Liver (tissue), 9 donors: ENCODE measurements around the gene HSF2BP. TPM values are rescaled to one million over a fixed set of nuclear protein-coding genes. Genes with fewer than 3 reads are reported as not detected.

Experiments used
- DNase-seq: peaks from one replicate; pipeline ENCODE4 v3.0.0-alpha.2; 2017; ENCODE audit warnings: low spot score
- H3K27ac ChIP-seq, 2 donors: one replicate each; pipeline ENCODE4 v1.7.0; 2013; ENCODE audit warnings: inconsistent platforms in 2 of 2, low read length in 2 of 2, control low read depth in 1 of 2, low read depth in 1 of 2, mild to moderate bottlenecking in 1 of 2
- H3K27me3 ChIP-seq, 4 donors: one replicate each; pipeline versions ENCODE4 v1.6.1 to v1.7.0; 2013; ENCODE audit warnings: low read length in 3 of 4, inconsistent platforms in 1 of 4, mild to moderate bottlenecking in 1 of 4, moderate library complexity in 1 of 4; ENCODE audit not compliant: control insufficient read depth in 4 of 4, insufficient read depth in 4 of 4
- H3K36me3 ChIP-seq, 4 donors: one replicate each; pipeline versions ENCODE4 v1.6.1 to v1.7.0; 2013; ENCODE audit warnings: low read length in 3 of 4, mild to moderate bottlenecking in 3 of 4, low read depth in 1 of 4, moderate library complexity in 1 of 4; ENCODE audit not compliant: control insufficient read depth in 4 of 4, insufficient read depth in 3 of 4
- H3K4me1 ChIP-seq, 4 donors: one replicate each; pipeline versions ENCODE4 v1.6.1 to v1.7.0; 2013; ENCODE audit warnings: low read length in 3 of 4, mild to moderate bottlenecking in 3 of 4, moderate library complexity in 1 of 4; ENCODE audit not compliant: control insufficient read depth in 4 of 4, insufficient read depth in 4 of 4
- H3K4me3 ChIP-seq, 3 donors: one replicate each; pipeline versions ENCODE4 v1.6.1 to v1.7.0; 2013; ENCODE audit warnings: low read length in 3 of 3, control low read depth in 1 of 3, low read depth in 1 of 3, mild to moderate bottlenecking in 1 of 3
- H3K9ac ChIP-seq, 2 donors: one replicate each; pipeline ENCODE4 v1.7.0; 2013; ENCODE audit warnings: low read length in 2 of 2, mild to moderate bottlenecking in 2 of 2, moderate library complexity in 2 of 2, control low read depth in 1 of 2, low read depth in 1 of 2
- H3K9me3 ChIP-seq, 4 donors: one replicate each; pipeline versions ENCODE4 v1.6.1 to v1.7.0; 2013; ENCODE audit warnings: low read length in 3 of 4; ENCODE audit not compliant: control insufficient read depth in 4 of 4
- ATF3 ChIP-seq: IDR thresholded peaks from 2 replicates; pipeline ENCODE4 v1.6.1; 2016; ENCODE audit warnings: antibody characterized with exemption
- CTCF ChIP-seq: fragments of 150-350 bp; IDR thresholded peaks from 2 replicates; pipeline ENCODE4 v1.5.1; 2017; ENCODE audit warnings: improper control_type of control experiment, low read depth, low read length; ENCODE audit not compliant: missing input control
- EGR1 ChIP-seq, 2 donors: IDR thresholded peaks; 2 replicates each; pipeline ENCODE4 v1.6.1; 2016 to 2018; ENCODE audit warnings: antibody characterized with exemption in 2 of 2, low read depth in 2 of 2
- FOXA1 ChIP-seq: IDR thresholded peaks from 2 replicates; pipeline ENCODE4 v1.6.1; 2016; ENCODE audit warnings: antibody characterized with exemption
- FOXA2 ChIP-seq: IDR thresholded peaks from 2 replicates; pipeline ENCODE4 v1.6.1; 2016; ENCODE audit warnings: antibody characterized with exemption
- GABPA ChIP-seq, 2 donors: IDR thresholded peaks in 1 of 2; conservative IDR thresholded peaks in 1 of 2; 2 replicates each; pipeline ENCODE4 v1.6.1; 2016; ENCODE audit warnings: antibody characterized with exemption in 2 of 2, mild to moderate bottlenecking in 1 of 2, moderate library complexity in 1 of 2
- HNF4A ChIP-seq, 2 donors: conservative IDR thresholded peaks; 2 replicates each; pipeline ENCODE4 v1.6.1; 2016; ENCODE audit warnings: antibody characterized with exemption in 2 of 2, mild to moderate bottlenecking in 2 of 2
- HNF4G ChIP-seq: IDR thresholded peaks from 2 replicates; pipeline ENCODE4 v1.6.1; 2016; ENCODE audit warnings: antibody characterized with exemption
- JUND ChIP-seq, 2 donors: IDR thresholded peaks; 2 replicates each; pipeline ENCODE4 v1.6.1; 2016; ENCODE audit warnings: antibody characterized with exemption in 2 of 2
- RAD21 ChIP-seq, 2 donors: IDR thresholded peaks; 2 replicates each; pipeline ENCODE4 v1.6.1; 2016; ENCODE audit warnings: antibody characterized with exemption in 2 of 2, mild to moderate bottlenecking in 2 of 2
- REST ChIP-seq: IDR thresholded peaks from 2 replicates; pipeline ENCODE4 v1.6.1; 2016; ENCODE audit warnings: antibody characterized with exemption, mild to moderate bottlenecking
- SP1 ChIP-seq: IDR thresholded peaks from 2 replicates; pipeline ENCODE4 v1.6.1; 2018; ENCODE audit warnings: antibody characterized with exemption, mild to moderate bottlenecking
- TAF1 ChIP-seq: conservative IDR thresholded peaks from 2 replicates; pipeline ENCODE4 v1.6.1; 2016; ENCODE audit warnings: antibody characterized with exemption, mild to moderate bottlenecking
- YY1 ChIP-seq: IDR thresholded peaks from 2 replicates; pipeline ENCODE4 v1.6.1; 2016; ENCODE audit warnings: antibody characterized with exemption, mild to moderate bottlenecking
- ZBTB33 ChIP-seq: IDR thresholded peaks from 2 replicates; pipeline ENCODE4 v1.6.1; 2016; ENCODE audit warnings: antibody characterized with exemption
- WGBS: extraction: QIAGEN DNeasy Blood & Tissue Kit; methylation state at CpG from one replicate; pipeline ENCODE4 v1.1.7; 2013; 5-methylcytosine and 5-hydroxymethylcytosine counted together
- polyA plus RNA-seq, 2 donors: library from polyadenylated mRNA; stranded (reverse) in 1 of 2; unstranded in 1 of 2; fragments of 200-250 nt in 1 of 2; fragments of >200 nt in 1 of 2; fragmentation: Nextera tagmentation in 1 of 2; extraction: Ambion mirVana in 1 of 2; gene quantifications; one replicate each; pipeline versions ENCODE4 v1.2.1 to v1.2.3, GENCODE V29; 2013 to 2015
- total RNA-seq, 2 donors: library from RNA; depleted of rRNA; stranded (reverse); fragments of >200 nt; gene quantifications; one replicate each; pipeline ENCODE4 v1.2.3, GENCODE V29; 2014
- donor health status: healthy.
- donor health status: healthy.
- donor health status: healthy.
- donor health status: healthy.
- donor health status: healthy.

Gene HSF2BP
- total and polyA plus RNA-seq, 4 donors = 0.14 to 0.33 (median 0.16) TPM; not detected in 1

GRCh38 chr21:43675871-43676270 lies 16.6 kb upstream of the HSF2BP start:
- WGBS = 94% methylated on average over 3 of the region's 3 CpGs
- no peak for DNase-seq
- Histone ChIP-seq H3K4me3 (no peak overlapping the region), H3K27me3 (no peaks in the 10 kb centered on the region), H3K9ac (no peak overlapping the region), H3K9me3 (no peaks in the 10 kb centered on the region), H3K4me1 (no peaks in the 10 kb centered on the region), H3K36me3 (peaks cover 8 to 40% (median 26%) of the 10 kb centered on the region in 4 donors), H3K27ac (no peak overlapping the region)
- TF ChIP-seq TAF1 (no peak), ATF3 (no peak), EGR1 (IDR thresholded peaks at IDR 0.05; ENCODE audit: low read depth in 2 of 2) (no peak), SP1 (no peak), ZBTB33 (no peak), RAD21 (IDR thresholded peaks at IDR 0.05) (no peak), HNF4A (conservative IDR thresholded peaks at IDR 0.05) (no peak), FOXA1 (no peak), FOXA2 (no peak), REST (no peak), YY1 (no peak), GABPA (IDR thresholded peaks at IDR 0.05 in 1 of 2, conservative IDR thresholded peaks at IDR 0.05 in 1 of 2) (no peak), HNF4G (no peak), JUND (IDR thresholded peaks at IDR 0.05) (no peak)

GRCh38 chr21:43669828-43670605 lies 10.7 kb upstream of the HSF2BP start:
- no peak overlapping the region for H3K4me3 ChIP-seq

More at GRCh38 chr21:43669828-43670605, 10.7 kb upstream of the HSF2BP start:
- DNase-seq = no peak
- 97% methylated on average over 20 of the region's 20 CpGs for WGBS
- no peak overlapping the region for H3K27ac ChIP-seq
- peak; percentile 1 for TF ChIP-seq CTCF
- TF ChIP-seq REST = no peak
- H3K9ac ChIP-seq = no peak overlapping the region
- H3K27me3 ChIP-seq = no peaks in the 10 kb centered on the region
- no peaks in the 10 kb centered on the region for H3K4me1 ChIP-seq
- no peaks in the 10 kb centered on the region for H3K9me3 ChIP-seq
- peaks cover 5 to 28% (median 15%) of the 10 kb centered on the region in 4 donors for H3K36me3 ChIP-seq
